Measurements from ENCODE around the gene TNIK.

- no peak for TF ChIP-seq CTCF (IDR thresholded peaks at IDR 0.05; ENCODE audit: low read length)
- TF ChIP-seq EZH2 (IDR thresholded peaks at IDR 0.05; ENCODE audit: borderline replicate concordance, low read length) = no peak
These were observed 83.6 kb downstream of the TNIK start for GRCh38 chr3:171376596-171376947.

All from OCI-LY1 (cell line).